Stimulated activated CD8-positive, alpha-beta memory T cell treated with anti-CD3 and anti-CD28 coated beads, Interleukin-15, amount 100 ng/mL, for 1 hour (primary cell): ENCODE results near the gene NLRP8.
"Not testable (repeated sequence)": the region's sequence is repeated elsewhere in the genome, so short reads cannot be mapped to it uniquely, and the experiment has no call there.

Experiments used
- DNase-seq: peaks from one replicate; pipeline ENCODE4 v3.0.0-alpha.2; 2020; ENCODE audit warnings: low read depth

The NLRP8 gene

DNA sequence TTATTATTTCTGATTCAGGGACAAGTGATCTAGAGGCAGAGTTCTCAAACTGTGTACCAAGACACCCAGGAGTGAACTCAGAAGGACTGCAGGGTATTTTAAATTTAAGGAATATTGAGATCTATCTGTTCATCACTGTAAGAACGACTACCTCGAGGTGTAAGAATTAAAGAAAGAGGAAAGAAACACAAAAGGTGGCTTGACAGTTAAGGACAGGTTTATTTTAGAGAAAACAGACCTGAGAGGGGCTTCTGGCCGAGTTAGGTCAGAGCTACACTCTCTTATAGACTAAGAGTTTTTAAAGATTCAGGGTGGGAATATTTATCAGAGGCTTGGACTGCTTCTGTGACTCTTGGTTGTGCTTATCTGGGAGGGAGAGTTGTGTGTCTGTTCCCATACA lies 26.4 kb downstream of the NLRP8 start:
- DNase-seq = no peak

DNA sequence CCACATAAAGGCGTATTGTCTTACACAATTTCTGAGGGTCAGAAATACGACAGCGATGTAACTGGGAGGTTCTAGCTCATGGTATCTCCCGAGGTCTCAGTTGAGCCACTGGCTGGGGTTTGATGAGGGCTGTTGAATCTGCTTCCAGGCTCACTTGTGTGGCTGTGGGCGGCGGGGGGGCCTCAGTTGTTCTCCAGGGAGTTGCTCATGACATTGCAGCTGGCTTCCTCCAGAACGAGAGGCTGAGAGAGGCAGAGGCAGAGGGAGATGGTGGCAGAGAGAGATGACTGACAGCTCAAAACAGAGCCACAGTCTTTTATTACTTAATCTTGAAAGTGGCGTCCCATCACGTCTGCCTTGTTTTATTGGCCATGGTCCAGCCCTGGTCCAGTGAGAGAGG lies 32.8 kb downstream of the NLRP8 start:
- no peak for DNase-seq

DNA sequence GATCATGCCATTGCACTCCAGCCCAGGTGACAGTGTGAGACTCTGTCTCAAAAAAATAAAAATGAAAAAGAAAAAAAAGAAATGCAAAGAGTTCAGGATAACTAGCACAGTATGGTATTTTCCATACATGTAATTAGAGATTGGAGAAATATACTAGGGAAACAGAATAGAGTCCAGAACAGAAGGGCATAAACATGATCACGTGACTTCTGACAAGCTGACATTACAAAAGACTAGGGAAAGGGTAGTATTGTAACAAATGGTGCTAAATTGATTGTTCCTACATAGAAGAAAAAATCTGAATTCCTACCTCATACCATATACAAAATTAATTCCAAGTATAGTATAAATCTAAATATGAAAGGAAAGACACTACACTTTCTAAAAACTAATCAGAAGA lies 37.6 kb downstream of the NLRP8 start:
- no peak for DNase-seq

DNA sequence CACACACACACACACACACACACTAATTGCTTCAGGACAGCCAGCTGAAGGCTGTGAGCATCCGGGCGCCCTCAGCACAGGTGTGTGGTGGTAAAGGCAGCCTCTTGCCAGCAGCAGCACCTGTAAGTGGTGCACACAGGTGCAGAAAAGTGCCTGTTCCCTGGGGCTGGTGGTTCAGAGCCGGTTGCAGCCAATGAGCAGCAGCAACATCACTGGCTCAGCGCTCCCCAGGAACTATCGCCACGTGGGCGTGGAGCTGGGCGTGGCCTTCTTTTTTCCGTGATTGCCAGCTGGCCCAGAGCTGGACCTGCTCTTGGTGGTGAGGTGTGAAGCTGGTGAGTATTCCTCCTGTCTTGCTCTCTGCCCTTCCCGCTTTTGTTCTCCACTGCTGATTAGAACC lies 38.9 kb downstream of the NLRP8 start, which contains the start of gene NLRP5:
TSS of gene NLRP5 (plus strand) at position 289 of the 400 bp plus-strand sequence.
- DNase-seq = no peak

DNA sequence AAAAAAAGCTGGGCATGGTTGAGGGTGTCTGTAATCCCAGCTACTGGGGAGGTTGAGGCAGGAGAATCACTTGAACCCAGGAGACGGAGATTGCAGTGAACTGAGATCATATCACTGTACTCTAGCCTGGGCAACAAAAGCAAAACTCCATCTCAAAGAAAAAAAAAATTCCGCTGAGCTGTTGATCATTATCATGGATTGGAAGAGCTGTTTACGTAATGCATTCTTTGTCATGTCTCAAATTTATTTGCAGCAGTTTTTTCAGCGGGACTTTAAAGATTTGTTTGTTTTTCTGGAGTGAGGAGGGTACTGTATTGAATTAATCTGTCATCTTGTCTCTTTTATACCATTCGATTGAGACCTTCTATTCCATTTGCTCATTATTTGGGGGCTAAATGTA lies 43.2 kb downstream of the NLRP8 start:
- no peak for DNase-seq

DNA sequence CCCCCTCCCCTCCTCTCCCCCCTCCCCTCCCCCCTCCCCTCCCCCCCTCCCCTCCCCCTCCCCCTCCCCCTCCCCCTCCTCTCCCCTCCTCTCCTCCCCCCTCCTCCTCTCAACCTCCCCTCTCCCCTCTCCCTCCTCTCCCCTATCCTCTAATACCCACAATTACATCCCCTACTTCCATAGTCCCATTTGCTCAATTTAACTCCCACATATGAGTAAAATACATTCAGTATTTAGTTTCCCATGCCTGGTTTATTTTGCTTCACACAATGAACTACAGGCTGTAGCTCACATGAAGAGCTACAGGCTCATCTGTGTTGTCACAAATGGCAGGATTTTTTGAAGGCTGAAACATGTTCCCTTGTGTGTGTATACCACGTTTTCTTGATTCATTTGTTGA lies 45.9 kb downstream of the NLRP8 start:
- DNase-seq = no peak

DNA sequence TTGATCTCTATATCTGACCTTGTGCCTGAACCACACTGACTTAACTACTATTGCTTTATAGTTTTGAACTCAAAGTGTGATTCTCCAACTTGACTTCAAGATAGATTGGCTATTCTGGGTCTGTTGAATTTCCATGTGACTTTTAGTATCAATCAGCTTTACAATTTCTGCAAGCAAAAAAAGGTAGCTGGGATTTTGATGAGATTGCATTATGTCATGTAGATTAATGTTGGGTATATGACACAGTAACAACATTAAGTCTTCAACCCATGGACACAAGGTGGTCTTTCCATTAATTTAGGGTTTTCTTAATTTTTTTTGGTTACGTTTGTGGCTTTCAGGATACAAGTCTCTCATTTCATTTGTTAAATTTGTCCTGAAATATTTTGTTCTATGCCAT lies 67.1 kb downstream of the NLRP8 start:
- no peak for DNase-seq

DNA sequence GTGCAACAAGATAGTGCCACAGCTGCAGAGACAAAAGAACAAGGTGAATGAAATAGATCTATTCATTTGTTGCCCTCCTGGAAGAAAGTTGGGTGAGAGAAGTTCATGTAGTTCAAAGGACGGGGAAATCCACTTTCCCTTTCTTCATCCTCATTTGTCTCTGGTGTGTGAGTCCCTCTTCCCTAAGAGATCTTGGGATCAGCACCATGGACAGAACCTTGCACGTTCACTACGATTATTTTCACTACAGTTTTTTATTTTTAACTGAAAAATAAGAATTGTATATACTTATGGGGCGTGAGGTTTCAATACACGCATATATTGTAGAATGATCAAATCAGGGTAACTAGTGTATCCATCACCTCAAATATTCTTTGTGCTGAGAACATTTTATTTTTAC lies 68.1 kb downstream of the NLRP8 start:
- no peak for DNase-seq

DNA sequence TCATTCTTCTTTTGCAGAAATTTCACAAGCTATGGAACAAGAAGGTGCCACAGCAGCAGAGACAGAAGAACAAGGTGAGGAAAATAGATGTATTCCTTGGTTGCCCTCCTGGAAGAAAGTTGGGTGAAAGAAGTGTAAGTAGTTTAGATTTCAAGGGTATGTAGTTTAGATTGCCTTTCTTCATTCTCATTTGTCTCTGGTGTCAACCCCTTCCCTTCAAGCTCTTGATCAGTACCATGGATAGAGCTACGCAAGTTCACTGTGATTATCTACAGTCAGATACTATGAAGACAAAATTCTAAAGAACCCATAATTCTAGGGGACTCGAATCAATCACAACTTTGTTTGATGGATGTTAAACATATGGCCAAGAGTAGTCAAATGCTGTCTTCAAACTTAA lies 71.7 kb downstream of the NLRP8 start:
- not testable (repeated sequence) for DNase-seq

DNA sequence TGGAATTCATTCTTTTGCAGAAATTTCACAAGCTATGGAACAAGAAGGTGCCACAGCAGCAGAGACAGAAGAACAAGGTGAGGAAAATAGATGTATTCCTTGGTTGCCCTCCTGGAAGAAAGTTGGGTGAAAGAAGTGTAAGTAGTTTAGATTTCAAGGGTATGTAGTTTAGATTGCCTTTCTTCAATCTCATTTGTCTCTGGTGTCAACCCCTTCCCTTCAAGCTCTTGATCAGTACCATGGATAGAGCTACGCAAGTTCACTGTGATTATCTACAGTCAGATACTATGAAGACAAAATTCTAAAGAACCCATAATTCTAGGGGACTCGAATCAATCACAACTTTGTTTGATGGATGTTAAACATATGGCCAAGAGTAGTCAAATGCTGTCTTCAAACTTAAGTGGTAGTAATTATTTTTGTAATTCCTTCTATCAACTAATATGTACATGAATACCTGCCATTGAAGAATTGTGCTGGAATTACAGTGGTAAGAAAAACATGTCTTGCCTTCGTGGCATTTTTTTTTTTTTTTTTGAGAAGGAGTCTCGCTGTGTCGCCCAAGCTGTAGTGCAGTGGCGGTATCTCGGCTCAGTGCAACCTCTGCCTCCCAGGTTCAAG lies 72.8 kb downstream of the NLRP8 start:
- DNase-seq = not testable (repeated sequence)

DNA sequence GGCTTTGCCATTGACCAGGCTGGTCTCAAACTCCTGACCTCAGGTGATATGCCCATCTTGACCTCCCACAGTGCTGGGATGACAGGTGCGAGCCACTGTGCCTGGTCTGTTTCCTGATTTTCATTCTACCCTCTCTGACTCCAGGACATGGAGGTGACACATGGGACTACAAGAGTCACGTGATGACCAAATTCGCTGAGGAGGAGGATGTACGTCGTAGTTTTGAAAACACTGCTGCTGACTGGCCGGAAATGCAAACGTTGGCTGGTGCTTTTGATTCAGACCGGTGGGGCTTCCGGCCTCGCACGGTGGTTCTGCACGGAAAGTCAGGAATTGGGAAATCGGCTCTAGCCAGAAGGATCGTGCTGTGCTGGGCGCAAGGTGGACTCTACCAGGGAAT lies 79.1 kb downstream of the NLRP8 start:
- DNase-seq = no peak
